Activated T-cell treated with anti-CD3 and anti-CD28 coated beads, Interleukin-2, amount 50 U/mL, for 1 hour (primary cell): ENCODE measurements around the gene PCGF6.
"Not testable (repeated sequence)": the region's sequence is repeated elsewhere in the genome, so short reads cannot be mapped to it uniquely, and the experiment has no call there.

ENCODE experiments used
- DNase-seq: peaks from one replicate; pipeline ENCODE4 v3.0.0-alpha.2; 2020

Gene PCGF6

GRCh38 chr10:103316087-103316486 is 34.9 kb downstream of the PCGF6 start:
- no peak for DNase-seq

- DNase-seq = no peak
These were observed 40.7 kb downstream of the PCGF6 start for GRCh38 chr10:103310197-103310596.

GRCh38 chr10:103307594-103307993 is 43.3 kb downstream of the PCGF6 start:
- DNase-seq = no peak

DNA sequence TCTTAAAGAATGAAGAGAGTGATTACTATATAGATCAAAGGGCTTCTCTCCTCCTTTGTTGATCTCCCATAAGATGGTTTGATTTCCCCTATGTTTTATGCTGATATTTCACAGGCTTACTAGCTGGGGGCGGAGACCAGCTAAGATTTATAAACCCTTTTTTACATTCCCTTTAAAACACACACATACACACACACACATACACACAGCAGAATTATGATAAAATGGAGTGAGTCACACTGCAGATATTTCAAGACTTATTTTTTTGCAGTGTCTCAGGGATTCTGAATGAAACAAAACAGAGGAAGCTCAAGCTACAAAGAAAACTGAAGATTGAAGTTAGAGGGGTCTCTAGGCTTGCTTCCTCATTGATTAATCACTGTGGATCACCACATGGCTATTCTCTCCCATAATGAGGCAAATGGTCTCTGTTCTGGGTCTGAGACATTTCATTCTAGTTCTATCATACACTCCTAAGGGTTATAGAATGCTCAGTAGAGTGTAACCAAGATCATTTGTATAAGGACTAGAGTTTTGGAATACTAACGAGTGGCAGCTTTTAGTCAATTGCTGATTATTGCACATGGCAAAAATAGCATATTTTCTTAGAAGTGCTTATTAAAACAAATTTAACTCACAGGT is 55.4 kb downstream of the PCGF6 start:
- DNase-seq = no peak

GRCh38 chr10:103291588-103291987 is 59.4 kb downstream of the PCGF6 start:
- no peak for DNase-seq

- DNase-seq = no peak
These were observed 62.9 kb downstream of the PCGF6 start for GRCh38 chr10:103287992-103288391.

DNA sequence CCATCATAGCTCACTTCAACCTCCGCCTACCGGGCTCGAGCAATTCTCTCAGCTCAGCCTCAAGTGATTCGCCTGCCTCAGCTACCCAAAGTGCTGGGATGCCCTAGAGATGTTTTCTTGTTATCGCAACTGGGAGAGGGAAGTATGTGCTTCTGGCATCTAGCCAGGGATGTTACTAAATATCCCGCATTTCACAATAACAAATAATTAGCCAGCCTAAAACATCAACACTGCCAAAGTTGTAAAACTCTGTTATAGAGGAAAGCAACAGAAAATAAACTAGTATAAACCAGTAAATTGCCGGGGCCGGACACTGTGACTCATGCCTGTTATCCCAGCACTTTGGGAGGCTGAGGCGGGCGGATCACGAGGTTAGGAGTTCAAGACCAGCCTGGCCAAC is 66.8 kb downstream of the PCGF6 start:
- no peak for DNase-seq

DNA sequence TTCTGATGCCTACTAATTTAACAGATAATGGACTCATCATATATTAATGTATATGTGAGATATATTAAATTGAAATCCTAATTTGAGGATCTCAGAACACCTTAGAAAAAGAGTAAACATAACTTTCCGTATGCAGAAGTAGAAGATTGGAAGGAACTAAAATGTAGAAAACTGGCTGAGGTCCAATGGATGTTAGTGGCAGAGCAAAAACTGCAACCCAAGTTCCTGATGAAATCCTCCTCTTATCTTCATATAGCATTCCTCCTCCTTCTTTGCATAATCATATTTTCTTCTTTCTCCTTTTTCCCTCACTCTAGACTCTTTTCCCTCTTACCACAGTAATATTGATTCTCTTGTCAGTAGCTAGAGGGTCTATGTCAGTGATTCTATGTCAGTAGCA is 68.0 kb downstream of the PCGF6 start:
- no peak for DNase-seq

DNA sequence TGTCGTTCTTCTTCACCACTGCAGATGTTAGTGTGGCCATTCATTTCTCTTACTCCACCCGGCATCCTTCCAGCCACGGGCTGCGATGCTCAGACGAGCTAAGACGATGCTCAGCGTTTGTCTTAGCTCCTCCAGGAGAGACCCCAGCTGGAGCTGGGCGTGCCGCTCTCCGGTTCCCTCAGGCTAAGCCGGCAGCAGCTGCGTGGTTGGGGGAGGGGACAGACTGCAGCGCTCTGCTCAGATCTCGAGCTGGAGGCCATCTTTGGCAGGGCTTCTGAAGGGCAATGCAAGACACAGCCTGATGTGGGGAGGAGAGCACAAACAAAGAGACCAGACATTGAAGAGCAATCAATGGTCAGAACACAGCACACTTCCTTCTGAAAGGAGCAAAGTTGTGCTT is 69.2 kb downstream of the PCGF6 start:
- no peak for DNase-seq

- no peak for DNase-seq
These were observed 70.4 kb downstream of the PCGF6 start for GRCh38 chr10:103280506-103280905.

GRCh38 chr10:103280031-103280430 is 70.9 kb downstream of the PCGF6 start:
- no peak for DNase-seq

GRCh38 chr10:103278862-103279298 is 72.1 kb downstream of the PCGF6 start:
- peak; percentile 37 for DNase-seq

DNA sequence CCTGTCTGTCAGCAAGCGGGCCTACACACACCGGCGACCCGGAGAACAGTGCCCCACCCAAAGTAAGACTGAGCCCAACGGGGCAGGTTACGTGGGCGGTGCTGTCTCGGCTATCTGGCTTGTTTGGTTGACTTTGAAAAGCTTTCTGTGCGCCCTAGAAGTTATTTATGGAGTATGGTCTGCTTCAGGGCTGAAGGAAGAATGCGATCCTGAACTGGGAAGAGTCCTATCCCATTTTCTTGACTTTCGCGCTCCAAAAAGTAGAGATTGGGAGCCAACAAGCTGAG is 72.5 kb downstream of the PCGF6 start:
- DNase-seq = no peak

- no peak for DNase-seq
These were observed 73.0 kb downstream of the PCGF6 start for GRCh38 chr10:103277713-103278536.

DNA sequence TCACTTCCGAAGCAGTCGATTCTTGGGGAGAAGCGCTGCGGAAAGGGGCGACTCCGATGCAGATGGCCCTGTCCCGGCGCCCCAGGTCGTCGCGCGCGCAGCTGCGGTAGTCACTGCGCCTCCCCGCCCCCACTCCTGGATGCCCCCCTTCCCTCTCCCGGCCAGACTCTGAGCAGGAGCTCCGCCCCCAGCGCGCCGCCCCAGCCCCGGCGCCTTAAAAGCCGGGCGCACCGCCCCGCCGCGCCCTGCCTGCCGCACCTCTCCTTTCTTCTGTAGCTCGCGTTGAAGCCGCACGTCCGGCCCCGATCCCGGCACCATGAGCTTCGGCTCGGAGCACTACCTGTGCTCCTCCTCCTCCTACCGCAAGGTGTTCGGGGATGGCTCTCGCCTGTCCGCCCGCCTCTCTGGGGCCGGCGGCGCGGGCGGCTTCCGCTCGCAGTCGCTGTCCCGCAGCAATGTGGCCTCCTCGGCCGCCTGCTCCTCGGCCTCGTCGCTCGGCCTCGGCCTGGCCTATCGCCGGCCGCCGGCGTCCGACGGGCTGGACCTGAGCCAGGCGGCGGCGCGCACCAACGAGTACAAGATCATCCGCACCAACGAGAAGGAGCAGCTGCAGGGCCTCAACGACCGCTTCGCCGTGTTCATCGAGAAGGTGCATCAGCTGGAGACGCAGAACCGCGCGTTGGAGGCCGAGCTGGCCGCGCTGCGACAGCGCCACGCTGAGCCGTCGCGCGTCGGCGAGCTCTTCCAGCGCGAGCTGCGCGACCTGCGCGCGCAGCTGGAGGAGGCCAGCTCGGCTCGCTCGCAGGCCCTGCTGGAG is 73.8 kb downstream of the PCGF6 start, which contains the start of gene INA:
TSS of gene INA (plus strand) at position 243 of the 817 bp plus-strand sequence. CDS start at position 317, 74 bp downstream.
- no peak for DNase-seq

DNA sequence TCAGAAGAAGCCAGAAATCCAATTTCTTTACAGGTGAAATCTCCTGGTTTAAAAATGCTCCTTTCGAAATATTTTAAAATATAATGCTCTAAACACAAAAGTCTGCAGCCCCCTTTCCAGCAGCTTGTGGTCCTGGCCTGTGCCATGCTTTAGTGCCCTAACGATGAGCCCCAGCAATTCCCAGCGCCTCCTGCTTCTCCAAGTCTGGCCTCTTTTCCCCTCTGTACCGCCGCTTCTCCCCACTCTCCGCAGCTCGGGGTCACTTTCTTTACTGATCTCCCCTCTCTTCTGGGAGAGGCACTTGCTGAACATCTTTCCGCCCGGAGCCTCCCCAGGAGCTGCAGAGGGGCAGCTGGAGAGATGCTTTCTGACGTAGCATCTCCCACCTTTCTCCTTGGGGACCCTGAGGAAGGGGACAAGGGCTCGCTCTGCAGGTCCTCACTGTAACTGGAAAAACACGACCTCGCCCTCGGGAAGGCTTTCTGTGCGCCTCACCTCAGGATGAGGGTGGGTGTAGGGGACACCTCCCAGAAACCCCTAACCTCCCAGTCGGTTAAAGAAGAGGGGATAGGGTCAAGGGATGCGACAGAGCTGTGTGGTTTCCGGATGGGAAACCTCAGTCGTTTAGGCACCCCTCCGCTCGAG is 74.6 kb downstream of the PCGF6 start:
- DNase-seq = no peak

GRCh38 chr10:103273041-103273441 is 77.9 kb downstream of the PCGF6 start:
- no peak for DNase-seq

- no peak for DNase-seq
These were observed 85.1 kb downstream of the PCGF6 start for GRCh38 chr10:103265717-103266329.

DNA sequence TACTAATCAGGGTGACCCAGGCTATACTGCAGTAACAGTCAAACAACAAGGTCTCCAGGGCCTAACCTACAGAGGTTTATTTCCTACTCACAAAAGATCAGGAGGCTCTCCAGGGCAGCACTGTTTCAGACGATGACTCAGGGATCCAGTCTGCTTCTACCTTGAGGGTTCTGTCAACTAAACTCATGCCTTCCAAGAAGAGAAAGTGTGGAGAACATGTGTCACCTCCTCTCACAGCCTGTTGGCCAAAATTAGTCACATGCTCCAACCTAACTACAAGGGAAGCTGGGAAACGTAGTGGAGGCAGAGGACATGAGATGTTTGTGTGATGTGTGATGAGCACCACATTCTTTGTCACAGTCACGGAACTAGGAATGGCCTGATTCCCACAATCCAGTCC is 88.7 kb downstream of the PCGF6 start:
- DNase-seq = no peak

GRCh38 chr10:103259989-103260388 is 91.0 kb downstream of the PCGF6 start:
- DNase-seq = no peak

DNA sequence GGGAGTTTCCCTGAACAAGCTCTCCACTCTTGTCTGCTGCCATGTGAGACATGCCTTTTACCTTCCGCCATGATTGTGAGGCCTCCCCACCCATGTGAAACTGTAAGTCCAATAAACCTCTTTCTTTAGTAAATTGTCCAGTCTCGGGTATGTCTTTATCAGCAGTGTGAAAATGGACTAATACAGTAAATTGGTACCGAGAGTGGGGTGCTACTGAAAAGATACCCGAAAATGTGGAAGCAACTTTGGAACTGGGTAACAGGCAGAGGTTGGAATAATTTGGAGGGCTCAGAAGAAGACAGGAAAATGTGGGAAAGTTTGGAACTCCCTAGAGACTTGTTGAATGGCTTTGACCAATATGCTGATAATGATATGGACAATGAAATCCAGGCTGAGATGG is 92.0 kb downstream of the PCGF6 start:
- DNase-seq = not testable (repeated sequence)

DNA sequence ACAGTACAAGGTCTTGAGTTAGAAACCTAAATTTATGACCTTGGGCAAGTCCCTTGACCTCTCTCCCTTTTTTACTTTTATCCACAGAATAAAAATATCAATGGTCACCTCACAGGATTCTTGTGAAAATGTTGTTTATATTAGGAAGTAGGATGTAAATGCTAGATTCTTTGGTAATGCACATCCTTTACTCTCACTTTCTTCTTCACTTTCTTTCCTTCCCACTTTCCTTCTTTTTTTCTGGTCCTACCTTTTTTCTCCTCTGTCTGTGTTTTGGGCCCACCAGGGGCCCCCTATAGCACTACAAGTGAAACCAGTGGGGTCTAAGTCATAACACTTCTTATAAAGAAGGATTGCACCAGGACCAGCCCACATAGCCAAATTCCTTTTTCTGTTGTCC is 93.1 kb downstream of the PCGF6 start:
- no peak for DNase-seq

- DNase-seq = no peak
These were observed 94.3 kb downstream of the PCGF6 start for GRCh38 chr10:103256613-103257012.
